NCI-H226 (cell line): Measurements from ENCODE around the gene GLMP.

Source experiments
- DNase-seq: peaks from one replicate; pipeline ENCODE4 v3.0.0-alpha.2; 2015

Gene GLMP

DNA sequence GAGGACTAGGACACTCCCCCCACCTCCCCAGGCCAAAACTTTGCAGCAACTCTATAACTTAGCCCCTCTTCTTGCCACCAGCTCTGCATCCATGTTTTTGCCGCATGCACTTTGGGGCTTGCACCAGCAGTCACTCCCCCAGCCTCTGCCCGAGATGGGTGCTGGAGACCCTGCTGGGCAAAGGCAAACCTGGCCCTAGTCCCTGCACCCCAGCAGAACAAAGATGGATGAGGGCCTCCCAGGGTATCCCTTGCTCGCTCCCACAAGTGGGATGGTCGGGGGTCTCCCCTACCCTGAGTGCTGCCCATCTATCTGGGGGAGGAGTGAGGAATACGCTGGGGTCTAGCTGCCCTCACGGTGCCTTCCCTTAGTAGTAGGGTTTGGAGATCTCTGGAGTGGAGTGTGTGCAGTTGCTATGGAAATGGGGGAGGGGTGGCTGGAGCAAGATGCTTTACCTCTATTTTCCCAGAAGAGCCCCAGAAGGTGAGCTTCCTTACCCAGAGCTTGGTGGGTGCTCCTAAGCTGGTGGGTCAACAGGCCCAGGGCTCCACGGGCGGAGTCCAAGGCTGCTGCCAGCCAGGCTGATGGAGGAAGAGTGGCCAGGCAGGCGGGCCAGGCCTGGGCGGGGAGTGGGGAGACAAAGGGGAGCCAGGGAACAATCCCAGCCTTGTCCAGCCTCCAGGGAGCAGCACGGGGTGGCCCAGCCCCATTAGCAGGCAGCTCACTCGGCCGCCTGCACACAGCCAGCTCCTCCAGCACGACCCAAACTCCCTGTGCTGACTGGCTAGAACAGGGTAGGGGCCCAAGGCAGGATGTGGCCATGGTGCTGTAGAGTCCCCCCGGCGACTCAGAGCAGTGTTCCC lies 47.8 kb downstream of the GLMP start, which contains the start of gene PAQR6:
Gene PAQR6 (minus strand): TSS at position 597 of the 863 bp plus-strand sequence. CDS start 1,325 bp downstream, outside the sequence.
- no peak for DNase-seq

- no peak for DNase-seq
Observed at GRCh38 chr1:156246781-156247459, 48.6 kb downstream of the GLMP start.

GRCh38 chr1:156246241-156246780 lies 49.2 kb downstream of the GLMP start:
- DNase-seq: no peak

- no peak for DNase-seq
Observed at GRCh38 chr1:156245451-156246232, 49.8 kb downstream of the GLMP start.

- DNase-seq: no peak
Observed at GRCh38 chr1:156244712-156245111, 50.8 kb downstream of the GLMP start.

GRCh38 chr1:156244126-156244525 lies 51.4 kb downstream of the GLMP start:
- no peak for DNase-seq

DNA sequence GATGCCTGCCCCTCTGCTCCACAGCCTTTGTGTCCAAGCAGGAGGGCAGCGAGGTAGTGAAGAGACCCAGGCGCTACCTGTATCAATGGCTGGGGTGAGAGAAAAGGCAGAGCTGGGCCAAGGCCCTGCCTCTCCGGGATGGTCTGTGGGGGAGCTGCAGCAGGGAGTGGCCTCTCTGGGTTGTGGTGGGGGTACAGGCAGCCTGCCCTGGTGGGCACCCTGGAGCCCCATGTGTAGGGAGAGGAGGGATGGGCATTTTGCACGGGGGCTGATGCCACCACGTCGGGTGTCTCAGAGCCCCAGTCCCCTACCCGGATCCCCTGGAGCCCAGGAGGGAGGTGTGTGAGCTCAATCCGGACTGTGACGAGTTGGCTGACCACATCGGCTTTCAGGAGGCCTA lies 52.7 kb downstream of the GLMP start:
- no peak for DNase-seq
